RWPE2 (cell line): ENCODE results near the gene KIF3B.
"Not testable (repeated sequence)": the region's sequence is repeated elsewhere in the genome, so short reads cannot be mapped to it uniquely, and the experiment has no call there.

ENCODE experiments used
- ATAC-seq: fragments of 200-7000 bp; cut with Tn5 transposase; 3 replicates; pipeline ENCODE4 v1.9.1; 2021; ENCODE audit warnings: low read depth
- DNase-seq: peaks from one replicate; pipeline ENCODE4 v3.0.0-alpha.2; 2020; ENCODE audit warnings: low spot score
- H3K27ac ChIP-seq: fragments of 450-650 bp; 2 replicates; pipeline ENCODE4 v1.5.1; 2017; ENCODE audit warnings: mild to moderate bottlenecking; ENCODE audit not compliant: poor library complexity, severe bottlenecking
- H3K27me3 ChIP-seq: fragments of 250-450 bp; sonication (Bioruptor Pico); 2 replicates; pipeline ENCODE4 v1.5.1; 2021; ENCODE audit warnings: mild to moderate bottlenecking, moderate library complexity; ENCODE audit not compliant: insufficient read depth, poor library complexity, severe bottlenecking
- H3K36me3 ChIP-seq: fragments of 250-450 bp; sonication (Bioruptor Pico); 2 replicates; pipeline ENCODE4 v1.5.1; 2020; ENCODE audit warnings: low read depth, mild to moderate bottlenecking, moderate library complexity
- H3K4me1 ChIP-seq: fragments of 250-450 bp; sonication (Bioruptor Pico); 2 replicates; pipeline ENCODE4 v1.5.1; 2021; ENCODE audit warnings: mild to moderate bottlenecking, moderate library complexity; ENCODE audit not compliant: insufficient read depth, poor library complexity, severe bottlenecking
- H3K4me3 ChIP-seq: fragments of 250-450 bp; sonication (Bioruptor Pico); 2 replicates; pipeline ENCODE4 v1.5.1; 2021; ENCODE audit warnings: mild to moderate bottlenecking, moderate library complexity; ENCODE audit not compliant: severe bottlenecking
- H3K9me3 ChIP-seq: fragments of 250-450 bp; sonication (Bioruptor Pico); 2 replicates; pipeline ENCODE4 v1.5.1; 2021; ENCODE audit warnings: mild to moderate bottlenecking, moderate library complexity; ENCODE audit not compliant: severe bottlenecking
- CTCF ChIP-seq: fragments of 450-650 bp; IDR thresholded peaks from one replicate; pipeline ENCODE4 v1.5.1; 2017; ENCODE audit warnings: mild to moderate bottlenecking, moderate library complexity; ENCODE audit not compliant: poor library complexity, severe bottlenecking

The KIF3B gene

DNA sequence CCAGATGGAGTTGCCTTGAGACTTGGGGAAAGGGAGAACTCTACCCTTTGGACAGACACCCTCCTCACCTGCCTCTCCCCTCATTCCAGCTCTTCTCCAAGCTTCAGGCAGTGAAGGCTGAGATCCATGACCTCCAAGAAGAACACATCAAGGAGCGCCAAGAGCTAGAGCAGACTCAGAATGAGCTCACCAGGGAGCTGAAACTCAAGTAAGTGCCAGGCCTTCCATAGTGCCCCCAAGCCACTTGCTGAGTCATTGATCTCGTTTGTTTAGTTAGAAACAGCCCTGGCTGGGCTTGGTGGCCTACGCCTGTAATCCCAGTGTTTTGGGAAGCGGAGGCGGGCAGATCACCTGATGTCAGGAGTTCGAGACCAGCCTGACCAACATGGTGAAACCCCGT is 39.2 kb downstream of the KIF3B start:
- H3K27ac ChIP-seq, result no peak overlapping the region
- TF ChIP-seq CTCF, result no peak
- H3K27me3 ChIP-seq, result no peaks in the 10 kb centered on the region
- no peaks in the 10 kb centered on the region for H3K9me3 ChIP-seq
- peak; percentile 60 for DNase-seq
- no peak for ATAC-seq
- peaks cover 38% of the 10 kb centered on the region for H3K36me3 ChIP-seq
- no peak overlapping the region for H3K4me3 ChIP-seq
- H3K4me1 ChIP-seq, result no peaks in the 10 kb centered on the region

GRCh38 chr20:32319100-32319499 is 41.6 kb downstream of the KIF3B start:
- H3K27ac ChIP-seq, result no peak overlapping the region
- no peaks in the 10 kb centered on the region for H3K9me3 ChIP-seq
- no peaks in the 10 kb centered on the region for H3K4me1 ChIP-seq
- DNase-seq (peak; percentile 29), ATAC-seq (no peak)
- no peaks in the 10 kb centered on the region for H3K27me3 ChIP-seq
- TF ChIP-seq CTCF, result no peak
- no peak overlapping the region for H3K4me3 ChIP-seq
- peaks cover 45% of the 10 kb centered on the region for H3K36me3 ChIP-seq

DNA sequence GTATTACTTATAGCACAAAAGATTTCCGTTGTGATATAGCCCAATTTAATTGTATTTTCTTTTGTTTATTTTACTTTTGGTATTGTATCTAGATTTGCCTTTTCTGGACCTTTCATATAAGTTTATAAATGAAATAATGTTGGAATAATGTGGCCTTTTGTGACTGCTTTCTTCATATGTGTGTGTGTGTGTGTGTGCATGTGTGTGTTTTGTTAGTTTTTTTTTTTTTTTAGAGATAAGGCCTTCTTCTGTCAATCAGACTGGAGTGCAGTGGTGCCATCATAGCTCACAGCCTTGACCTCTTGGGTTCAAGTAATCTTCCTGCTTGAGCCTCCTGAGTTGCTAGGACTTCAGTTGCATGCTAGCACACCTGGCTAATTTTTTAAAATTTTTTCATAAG is 42.9 kb downstream of the KIF3B start:
- TF ChIP-seq CTCF, result no peak
- H3K27ac ChIP-seq, result no peak overlapping the region

DNA sequence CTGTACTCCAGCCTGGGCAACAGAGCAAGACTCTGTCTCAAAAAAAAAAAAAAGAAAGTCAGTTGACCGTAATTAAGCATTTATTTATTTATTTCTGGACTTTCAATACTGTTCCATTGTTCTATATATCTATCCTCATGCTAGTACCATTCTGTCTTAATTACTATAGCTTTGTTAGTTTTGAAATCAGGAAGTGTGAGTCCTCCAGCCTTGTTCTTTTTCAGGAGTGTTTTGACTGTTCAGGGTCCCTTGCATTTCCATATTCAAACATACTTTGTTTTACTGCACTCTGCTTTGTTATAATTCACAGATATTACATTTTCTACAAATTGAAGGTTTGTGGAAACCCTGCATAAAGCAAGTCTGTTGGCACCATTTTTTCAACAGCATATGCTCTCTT is 43.9 kb downstream of the KIF3B start:
- no peak for TF ChIP-seq CTCF
- Histone ChIP-seq H3K4me1 (peaks cover 3% of the 10 kb centered on the region), H3K27me3 (no peaks in the 10 kb centered on the region), H3K9me3 (no peaks in the 10 kb centered on the region), H3K36me3 (peaks cover 42% of the 10 kb centered on the region), H3K27ac (no peak overlapping the region), H3K4me3 (no peak overlapping the region)
- DNase-seq (no peak), ATAC-seq (no peak)

More for the DNA sequence above, 42.9 kb downstream of the KIF3B start:
- H3K9me3 ChIP-seq, result no peaks in the 10 kb centered on the region
- DNase-seq, result no peak
- H3K4me3 ChIP-seq, result no peak overlapping the region
- no peaks in the 10 kb centered on the region for H3K4me1 ChIP-seq
- H3K36me3 ChIP-seq, result peaks cover 45% of the 10 kb centered on the region
- no peak for ATAC-seq
- H3K27me3 ChIP-seq, result no peaks in the 10 kb centered on the region

- H3K36me3 ChIP-seq, result peaks cover 42% of the 10 kb centered on the region
- H3K4me3 ChIP-seq, H3K4me1 ChIP-seq, H3K27me3 ChIP-seq, H3K9me3 ChIP-seq, H3K27ac ChIP-seq, ATAC-seq: not testable (repeated sequence)
- peak; percentile 12 for DNase-seq
These were observed 44.8 kb downstream of the KIF3B start for GRCh38 chr20:32322260-32322659.

DNA sequence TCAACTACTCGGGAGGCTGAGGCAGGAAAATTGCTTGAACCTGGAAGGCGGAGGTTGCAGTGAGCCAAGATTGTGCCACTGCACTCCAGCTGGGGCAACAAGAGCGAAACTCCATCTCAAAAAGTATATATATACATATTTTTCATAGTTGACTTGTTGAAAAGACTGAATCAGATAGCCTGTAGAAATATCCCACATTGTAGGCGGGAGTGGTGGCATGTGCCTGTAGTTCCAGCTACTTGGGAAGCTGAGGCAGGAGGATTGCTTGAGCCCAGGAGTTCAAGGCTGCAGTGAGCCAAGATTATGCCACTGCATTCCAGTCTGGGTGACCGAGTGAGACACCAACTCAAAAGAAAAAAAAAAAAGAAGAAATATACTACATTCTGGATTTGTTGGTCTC is 46.3 kb downstream of the KIF3B start:
- not testable (repeated sequence) for H3K4me3 ChIP-seq, ATAC-seq, H3K27ac ChIP-seq, DNase-seq, H3K9me3 ChIP-seq, H3K27me3 ChIP-seq, H3K4me1 ChIP-seq
- peaks cover 40% of the 10 kb centered on the region for H3K36me3 ChIP-seq
